ENCODE measurements around the gene IL17RA. TPM values are rescaled to one million over a fixed set of nuclear protein-coding genes. Genes with fewer than 3 reads are reported as not detected.

Gene IL17RA
- total and polyA plus RNA-seq, 2 experiments from 2014 or later, result 3.2 to 9.6 TPM

DNA sequence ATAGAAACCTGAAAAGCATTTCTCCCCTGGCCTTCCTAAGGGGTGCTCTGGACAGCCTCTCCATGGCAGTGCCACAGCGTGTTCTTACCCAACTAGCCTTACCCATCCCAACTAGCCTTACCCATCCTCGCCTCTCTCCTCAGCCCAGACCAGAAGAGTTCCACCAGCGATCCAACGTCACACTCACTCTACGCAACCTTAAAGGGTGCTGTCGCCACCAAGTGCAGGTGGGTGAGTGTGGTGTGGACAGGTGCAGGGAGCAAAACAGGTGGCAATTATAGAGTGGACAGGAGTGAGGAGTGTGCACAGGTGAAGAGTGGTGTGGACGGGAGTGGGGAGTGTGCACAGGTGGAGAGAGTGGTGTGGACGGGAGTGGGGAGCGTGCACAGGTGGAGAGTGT, 18.6 kb downstream of the IL17RA start:
- no peak overlapping the region; the same call in 1 of the 2 replicates for H3K27ac Mint-ChIP-seq
- H3K4me1 Mint-ChIP-seq, result no peaks in the 10 kb centered on the region; the same call in 1 of the 3 replicates
- ATAC-seq, result no peak

More for the DNA sequence above, 18.6 kb downstream of the IL17RA start:
- no peaks in the 10 kb centered on the region for H3K27me3 ChIP-seq (ENCODE audit: insufficient read depth)
- Mint-ChIP-seq H3K9me3 (no peaks in the 10 kb centered on the region; the same call in 2 of the 3 replicates), H3K36me3 (ENCODE audit: low read depth) (peaks cover 14% of the 10 kb centered on the region; the same call in 2 of the 3 replicates), H3K4me3 (no peak overlapping the region; the same call in 2 of the 3 replicates), H3K27me3 (ENCODE audit: insufficient read depth, low read depth, poor library complexity) (peaks cover 3% of the 10 kb centered on the region)
- TF ChIP-seq EZH2phosphoT487 (IDR thresholded peaks at IDR 0.05; ENCODE audit: unreplicated experiment) (no peak), CREB1 (CRISPR knock-in tag; IDR thresholded peaks at IDR 0.05; ENCODE audit: low read depth) (no peak), ZNF114 (CRISPR knock-in tag; IDR thresholded peaks at IDR 0.05) (no peak), EZH2 (IDR thresholded peaks at IDR 0.05; ENCODE audit: low read depth, unreplicated experiment) (no peak), STAT1 (IDR thresholded peaks at IDR 0.05; ENCODE audit: unreplicated experiment) (no peak), POLR2AphosphoS5 (IDR thresholded peaks at IDR 0.05; ENCODE audit: low read depth) (no peak), ZNF331 (CRISPR knock-in tag; IDR thresholded peaks at IDR 0.05; ENCODE audit: low read depth) (no peak), ETS1 (IDR thresholded peaks at IDR 0.05) (no peak), NANOG (IDR thresholded peaks at IDR 0.05; ENCODE audit: borderline replicate concordance) (no peak)
- TF ChIP-seq, protein P1, sequence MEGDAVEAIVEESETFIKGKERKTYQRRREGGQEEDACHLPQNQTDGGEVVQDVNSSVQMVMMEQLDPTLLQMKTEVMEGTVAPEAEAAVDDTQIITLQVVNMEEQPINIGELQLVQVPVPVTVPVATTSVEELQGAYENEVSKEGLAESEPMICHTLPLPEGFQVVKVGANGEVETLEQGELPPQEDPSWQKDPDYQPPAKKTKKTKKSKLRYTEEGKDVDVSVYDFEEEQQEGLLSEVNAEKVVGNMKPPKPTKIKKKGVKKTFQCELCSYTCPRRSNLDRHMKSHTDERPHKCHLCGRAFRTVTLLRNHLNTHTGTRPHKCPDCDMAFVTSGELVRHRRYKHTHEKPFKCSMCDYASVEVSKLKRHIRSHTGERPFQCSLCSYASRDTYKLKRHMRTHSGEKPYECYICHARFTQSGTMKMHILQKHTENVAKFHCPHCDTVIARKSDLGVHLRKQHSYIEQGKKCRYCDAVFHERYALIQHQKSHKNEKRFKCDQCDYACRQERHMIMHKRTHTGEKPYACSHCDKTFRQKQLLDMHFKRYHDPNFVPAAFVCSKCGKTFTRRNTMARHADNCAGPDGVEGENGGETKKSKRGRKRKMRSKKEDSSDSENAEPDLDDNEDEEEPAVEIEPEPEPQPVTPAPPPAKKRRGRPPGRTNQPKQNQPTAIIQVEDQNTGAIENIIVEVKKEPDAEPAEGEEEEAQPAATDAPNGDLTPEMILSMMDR (conservative IDR thresholded peaks at IDR 0.05; ENCODE audit: low read depth in 2 of 2), result no peak
- TF ChIP-seq, protein P2, sequence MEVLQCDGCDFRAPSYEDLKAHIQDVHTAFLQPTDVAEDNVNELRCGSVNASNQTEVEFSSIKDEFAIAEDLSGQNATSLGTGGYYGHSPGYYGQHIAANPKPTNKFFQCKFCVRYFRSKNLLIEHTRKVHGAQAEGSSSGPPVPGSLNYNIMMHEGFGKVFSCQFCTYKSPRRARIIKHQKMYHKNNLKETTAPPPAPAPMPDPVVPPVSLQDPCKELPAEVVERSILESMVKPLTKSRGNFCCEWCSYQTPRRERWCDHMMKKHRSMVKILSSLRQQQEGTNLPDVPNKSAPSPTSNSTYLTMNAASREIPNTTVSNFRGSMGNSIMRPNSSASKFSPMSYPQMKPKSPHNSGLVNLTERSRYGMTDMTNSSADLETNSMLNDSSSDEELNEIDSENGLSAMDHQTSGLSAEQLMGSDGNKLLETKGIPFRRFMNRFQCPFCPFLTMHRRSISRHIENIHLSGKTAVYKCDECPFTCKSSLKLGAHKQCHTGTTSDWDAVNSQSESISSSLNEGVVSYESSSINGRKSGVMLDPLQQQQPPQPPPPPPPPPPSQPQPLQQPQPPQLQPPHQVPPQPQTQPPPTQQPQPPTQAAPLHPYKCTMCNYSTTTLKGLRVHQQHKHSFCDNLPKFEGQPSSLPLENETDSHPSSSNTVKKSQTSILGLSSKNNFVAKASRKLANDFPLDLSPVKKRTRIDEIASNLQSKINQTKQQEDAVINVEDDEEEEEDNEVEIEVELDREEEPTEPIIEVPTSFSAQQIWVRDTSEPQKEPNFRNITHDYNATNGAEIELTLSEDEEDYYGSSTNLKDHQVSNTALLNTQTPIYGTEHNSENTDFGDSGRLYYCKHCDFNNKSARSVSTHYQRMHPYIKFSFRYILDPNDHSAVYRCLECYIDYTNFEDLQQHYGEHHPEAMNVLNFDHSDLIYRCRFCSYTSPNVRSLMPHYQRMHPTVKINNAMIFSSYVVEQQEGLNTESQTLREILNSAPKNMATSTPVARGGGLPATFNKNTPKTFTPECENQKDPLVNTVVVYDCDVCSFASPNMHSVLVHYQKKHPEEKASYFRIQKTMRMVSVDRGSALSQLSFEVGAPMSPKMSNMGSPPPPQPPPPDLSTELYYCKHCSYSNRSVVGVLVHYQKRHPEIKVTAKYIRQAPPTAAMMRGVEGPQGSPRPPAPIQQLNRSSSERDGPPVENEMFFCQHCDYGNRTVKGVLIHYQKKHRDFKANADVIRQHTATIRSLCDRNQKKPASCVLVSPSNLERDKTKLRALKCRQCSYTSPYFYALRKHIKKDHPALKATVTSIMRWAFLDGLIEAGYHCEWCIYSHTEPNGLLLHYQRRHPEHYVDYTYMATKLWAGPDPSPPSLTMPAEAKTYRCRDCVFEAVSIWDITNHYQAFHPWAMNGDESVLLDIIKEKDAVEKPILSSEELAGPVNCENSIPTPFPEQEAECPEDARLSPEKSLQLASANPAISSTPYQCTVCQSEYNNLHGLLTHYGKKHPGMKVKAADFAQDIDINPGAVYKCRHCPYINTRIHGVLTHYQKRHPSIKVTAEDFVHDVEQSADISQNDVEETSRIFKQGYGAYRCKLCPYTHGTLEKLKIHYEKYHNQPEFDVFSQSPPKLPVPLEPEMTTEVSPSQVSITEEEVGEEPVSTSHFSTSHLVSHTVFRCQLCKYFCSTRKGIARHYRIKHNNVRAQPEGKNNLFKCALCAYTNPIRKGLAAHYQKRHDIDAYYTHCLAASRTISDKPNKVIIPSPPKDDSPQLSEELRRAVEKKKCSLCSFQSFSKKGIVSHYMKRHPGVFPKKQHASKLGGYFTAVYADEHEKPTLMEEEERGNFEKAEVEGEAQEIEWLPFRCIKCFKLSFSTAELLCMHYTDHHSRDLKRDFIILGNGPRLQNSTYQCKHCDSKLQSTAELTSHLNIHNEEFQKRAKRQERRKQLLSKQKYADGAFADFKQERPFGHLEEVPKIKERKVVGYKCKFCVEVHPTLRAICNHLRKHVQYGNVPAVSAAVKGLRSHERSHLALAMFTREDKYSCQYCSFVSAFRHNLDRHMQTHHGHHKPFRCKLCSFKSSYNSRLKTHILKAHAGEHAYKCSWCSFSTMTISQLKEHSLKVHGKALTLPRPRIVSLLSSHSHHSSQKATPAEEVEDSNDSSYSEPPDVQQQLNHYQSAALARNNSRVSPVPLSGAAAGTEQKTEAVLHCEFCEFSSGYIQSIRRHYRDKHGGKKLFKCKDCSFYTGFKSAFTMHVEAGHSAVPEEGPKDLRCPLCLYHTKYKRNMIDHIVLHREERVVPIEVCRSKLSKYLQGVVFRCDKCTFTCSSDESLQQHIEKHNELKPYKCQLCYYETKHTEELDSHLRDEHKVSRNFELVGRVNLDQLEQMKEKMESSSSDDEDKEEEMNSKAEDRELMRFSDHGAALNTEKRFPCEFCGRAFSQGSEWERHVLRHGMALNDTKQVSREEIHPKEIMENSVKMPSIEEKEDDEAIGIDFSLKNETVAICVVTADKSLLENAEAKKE (CRISPR knock-in tag; IDR thresholded peaks at IDR 0.05), result no peak
- H2AFZ ChIP-seq, result no peak overlapping the region
- no peaks in the 10 kb centered on the region for H3K9me2 ChIP-seq (ENCODE audit: insufficient read depth)
- no peak overlapping the region for H3K4me3 ChIP-seq
- H3K36me3 ChIP-seq (ENCODE audit: insufficient read depth), result no peaks in the 10 kb centered on the region; the same call in 1 of the 2 replicates
- no peak overlapping the region for H3K27ac ChIP-seq (ENCODE audit: low read depth)
- no peaks in the 10 kb centered on the region for H3K4me1 ChIP-seq (ENCODE audit: insufficient read depth)
- no peak overlapping the region for H3K4me2 ChIP-seq
- 0 out of 2 replicates have a peak, but pooled peaks cover 2% of the 10 kb centered on the region for H3F3A ChIP-seq (replicated peaks; ENCODE audit: low read depth)
- no peaks in the 10 kb centered on the region for H3K79me2 ChIP-seq (replicated peaks; ENCODE audit: insufficient read depth)
- DNase-seq (ENCODE audit: low spot score), result no peak
- H4K20me1 ChIP-seq (replicated peaks; ENCODE audit: insufficient read depth), result 0 out of 2 replicates have a peak, but pooled peaks cover 3% of the 10 kb centered on the region
